OCI-LY7 (cell line): ENCODE results near the gene NFKB1. TPM values are rescaled to one million over a fixed set of nuclear protein-coding genes. Genes with fewer than 3 reads are reported as not detected.

Experiments used
- BruUV-seq: library from RNA; stranded (reverse); fragments of 400-500 nt; replicated peaks from 2 replicates; lab custom pipeline; 2021; lab: Mats Ljungman, UMichigan
- CTCF ChIA-PET: fragments of 300-600 bp; sonication (Branson Sonifier 250); formaldehyde crosslinking; loops from one replicate; lab custom pipeline; 2022; ENCODE audit warnings: antibody characterized with exemption; ENCODE audit not compliant: unreplicated experiment; lab: Charles Lee
- POLR2A ChIA-PET: fragments of 300-600 bp; sonication (Branson Sonifier 250); formaldehyde crosslinking; loops from one replicate; lab custom pipeline; 2022; ENCODE audit warnings: antibody characterized with exemption; lab: Charles Lee
- DNase-seq: peaks from one replicate; pipeline ENCODE4 v3.0.0-alpha.2; 2015; ENCODE audit warnings: low spot score
- H2AFZ ChIP-seq: fragments of 200-600 bp; sonication (generic), shearing (Covaris generic); 2 replicates; pipeline ENCODE4 v1.6.1; 2014; ENCODE audit warnings: mild to moderate bottlenecking, antibody characterized with exemption, low read length, moderate library complexity
- H3K27ac ChIP-seq: fragments of 200-600 bp; sonication (generic); 2 replicates; pipeline ENCODE4 v1.5.1; 2014; ENCODE audit warnings: mixed run types, low read depth, mild to moderate bottlenecking, moderate library complexity, low read length, inconsistent platforms; ENCODE audit not compliant: poor library complexity, severe bottlenecking
- H3K36me3 ChIP-seq: fragments of 200-600 bp; sonication (generic); 2 replicates; pipeline ENCODE4 v1.6.1; 2014; ENCODE audit warnings: mild to moderate bottlenecking, antibody characterized with exemption, low read length, moderate library complexity, mixed read lengths; ENCODE audit not compliant: insufficient read depth
- H3K4me1 ChIP-seq: fragments of 200-600 bp; sonication (generic); 2 replicates; pipeline ENCODE4 v1.5.1; 2014; ENCODE audit warnings: mild to moderate bottlenecking, low read length; ENCODE audit not compliant: insufficient read depth, poor library complexity, severe bottlenecking
- H3K4me2 ChIP-seq: fragments of 200-600 bp; sonication (generic); 2 replicates; pipeline ENCODE4 v1.6.1; 2014; ENCODE audit warnings: mild to moderate bottlenecking, low read length
- H3K4me3 ChIP-seq: fragments of 200-600 bp; sonication (generic); 2 replicates; pipeline ENCODE4 v1.5.1; 2014; ENCODE audit warnings: mild to moderate bottlenecking, low read depth, low read length; ENCODE audit not compliant: poor library complexity, severe bottlenecking
- H3K79me2 ChIP-seq: fragments of 200-600 bp; sonication (generic); 2 replicates; pipeline ENCODE4 v1.6.1; 2016; ENCODE audit warnings: low read depth, mild to moderate bottlenecking, low read length, moderate library complexity, mixed read lengths; ENCODE audit not compliant: insufficient read depth
- H3K9me2 ChIP-seq: fragments of 200-600 bp; sonication (generic); 2 replicates; pipeline ENCODE4 v1.6.1; 2016; ENCODE audit warnings: mild to moderate bottlenecking, low read length, mixed read lengths; ENCODE audit not compliant: insufficient read depth
- H3K9me3 ChIP-seq: fragments of 200-600 bp; sonication (generic); 2 replicates; pipeline ENCODE4 v1.6.1; 2014; ENCODE audit warnings: mild to moderate bottlenecking, mixed run types, low read length, mixed read lengths
- H4K20me1 ChIP-seq: fragments of 200-600 bp; sonication (generic); 2 replicates; pipeline ENCODE4 v1.6.1; 2014; ENCODE audit warnings: mild to moderate bottlenecking, antibody characterized with exemption, low read length, moderate library complexity, mixed read lengths; ENCODE audit not compliant: insufficient read depth
- EZH2phosphoT487 ChIP-seq: fragments of 200-600 bp; sonication (generic); IDR thresholded peaks from 2 replicates; pipeline ENCODE4 v1.6.1; 2018; ENCODE audit warnings: low read depth, borderline replicate concordance, mild to moderate bottlenecking, mixed run types, antibody characterized with exemption, low read length, moderate library complexity, mixed read lengths
- intact Hi-C: fragments of 100-400 bp; cut with micrococcal nuclease; formaldehyde crosslinking; loops from one replicate; pipeline ENCODE4 v1.10.0; 2022; ENCODE audit not compliant: unreplicated experiment
- total RNA-seq, 2 experiments: library from RNA; depleted of rRNA in 1 of 2; stranded (reverse); fragments of >200 nt in 1 of 2; shearing (Covaris generic) in 1 of 2; gene quantifications; 2 replicates each; pipeline ENCODE4 v1.2.3, GENCODE V29; 2014 to 2022
- TF ChIP-seq, protein P1 (sequence below): fragments of 200-600 bp; sonication (generic); conservative IDR thresholded peaks from 2 replicates; pipeline ENCODE4 v1.5.1; 2014; ENCODE audit warnings: mild to moderate bottlenecking, antibody characterized with exemption, low read length, moderate library complexity, mixed read lengths

Gene NFKB1
- total RNA-seq, 2 experiments from 2014 or later, result 23.1 to 47.8 TPM

DNA sequence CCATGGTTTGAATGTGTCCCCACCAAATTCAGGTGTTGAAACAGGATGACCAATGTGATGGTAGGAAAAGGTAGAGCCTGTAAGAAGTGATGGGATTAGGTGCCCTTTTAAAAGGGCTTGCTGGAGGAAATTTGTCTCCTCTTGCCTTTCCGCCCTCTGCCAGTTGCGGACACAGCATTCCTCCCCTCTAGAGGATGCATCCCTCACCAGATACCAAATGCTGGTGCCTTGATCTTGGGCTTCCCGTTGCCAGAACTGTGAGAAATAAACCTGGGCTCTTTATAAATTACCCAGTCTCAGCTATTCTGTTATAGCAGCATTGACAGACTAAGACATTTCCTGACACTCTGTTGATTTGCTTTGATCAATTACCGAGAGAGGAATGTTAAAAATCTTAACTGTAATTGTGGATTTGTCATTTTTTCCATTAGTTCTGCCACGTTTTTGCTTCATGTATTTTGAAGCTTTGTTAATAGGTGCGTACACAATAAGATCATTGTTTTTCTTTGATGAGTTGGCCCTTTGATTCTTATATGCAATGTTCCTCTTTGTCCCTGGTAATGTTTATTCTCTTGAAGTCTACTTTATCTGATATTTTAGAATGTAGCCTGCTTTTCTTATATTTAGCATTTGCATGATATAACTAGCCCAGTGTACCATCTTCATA, 13.3 kb downstream of the NFKB1 start:
- Histone ChIP-seq H2AFZ (no peak overlapping the region), H3K9me3 (peaks cover 14% of the 10 kb centered on the region; the same call in 1 of the 2 replicates), H3K27ac (no peak overlapping the region), H3K9me2 (no peaks in the 10 kb centered on the region), H3K4me2 (no peak overlapping the region), H3K4me1 (no peaks in the 10 kb centered on the region), H4K20me1 (peaks cover 6% of the 10 kb centered on the region; the same call in 1 of the 2 replicates), H3K36me3 (peaks cover 16% of the 10 kb centered on the region; the same call in 1 of the 2 replicates), H3K79me2 (peaks cover 57% of the 10 kb centered on the region), H3K4me3 (no peak overlapping the region)
- POLR2A ChIA-PET, result no interaction called here
- BruUV-seq, result no TSS peak
- TF ChIP-seq, protein P1, sequence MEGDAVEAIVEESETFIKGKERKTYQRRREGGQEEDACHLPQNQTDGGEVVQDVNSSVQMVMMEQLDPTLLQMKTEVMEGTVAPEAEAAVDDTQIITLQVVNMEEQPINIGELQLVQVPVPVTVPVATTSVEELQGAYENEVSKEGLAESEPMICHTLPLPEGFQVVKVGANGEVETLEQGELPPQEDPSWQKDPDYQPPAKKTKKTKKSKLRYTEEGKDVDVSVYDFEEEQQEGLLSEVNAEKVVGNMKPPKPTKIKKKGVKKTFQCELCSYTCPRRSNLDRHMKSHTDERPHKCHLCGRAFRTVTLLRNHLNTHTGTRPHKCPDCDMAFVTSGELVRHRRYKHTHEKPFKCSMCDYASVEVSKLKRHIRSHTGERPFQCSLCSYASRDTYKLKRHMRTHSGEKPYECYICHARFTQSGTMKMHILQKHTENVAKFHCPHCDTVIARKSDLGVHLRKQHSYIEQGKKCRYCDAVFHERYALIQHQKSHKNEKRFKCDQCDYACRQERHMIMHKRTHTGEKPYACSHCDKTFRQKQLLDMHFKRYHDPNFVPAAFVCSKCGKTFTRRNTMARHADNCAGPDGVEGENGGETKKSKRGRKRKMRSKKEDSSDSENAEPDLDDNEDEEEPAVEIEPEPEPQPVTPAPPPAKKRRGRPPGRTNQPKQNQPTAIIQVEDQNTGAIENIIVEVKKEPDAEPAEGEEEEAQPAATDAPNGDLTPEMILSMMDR, result no peak
- no peak for TF ChIP-seq EZH2phosphoT487
- no peak for DNase-seq
- CTCF ChIA-PET, result no interaction called here
- intact Hi-C loops, result no loop called here

DNA sequence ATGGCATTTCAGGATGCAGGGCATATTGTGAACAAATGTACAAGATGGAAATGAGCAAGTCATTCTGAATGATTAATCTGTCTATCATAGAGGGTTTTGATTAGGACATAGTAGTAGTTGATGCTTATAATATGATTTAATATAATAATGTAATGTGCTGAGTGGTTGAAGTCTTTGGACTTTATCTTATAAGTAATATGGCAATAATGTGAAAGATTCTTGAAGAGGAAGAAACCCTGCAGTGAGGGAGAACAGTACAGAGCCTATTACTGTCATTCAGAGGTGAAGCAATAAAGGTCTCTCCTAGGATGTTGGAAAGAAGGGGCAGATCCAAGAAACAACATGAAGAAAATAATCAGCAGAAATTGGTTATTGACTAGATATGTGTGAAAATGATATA, 16.6 kb downstream of the NFKB1 start:
- H3K9me3 ChIP-seq, result peaks cover 14% of the 10 kb centered on the region; the same call in 1 of the 2 replicates
- H3K4me1 ChIP-seq, result no peaks in the 10 kb centered on the region
- H3K9me2 ChIP-seq, result no peaks in the 10 kb centered on the region
- no peak overlapping the region for H3K27ac ChIP-seq
- CTCF ChIA-PET, result no interaction called here
- peaks cover 16% of the 10 kb centered on the region; the same call in 1 of the 2 replicates for H3K36me3 ChIP-seq
- peaks cover 6% of the 10 kb centered on the region; the same call in 1 of the 2 replicates for H4K20me1 ChIP-seq
- H3K79me2 ChIP-seq, result peaks cover 53% of the 10 kb centered on the region; the same call in 1 of the 2 replicates
- H3K4me2 ChIP-seq, result no peak overlapping the region
- no peak overlapping the region for H2AFZ ChIP-seq
- no peak for DNase-seq
- TF ChIP-seq EZH2phosphoT487, result no peak
- TF ChIP-seq, protein P1, result no peak
- POLR2A ChIA-PET, result interaction anchor here (0.7 to 1.0 kb wide), 3 partner anchors 11 to 554 kb away, joined by 3 read pairs; no protein-coding TSS in a partner anchor
- BruUV-seq, result no TSS peak
- intact Hi-C loops, result no loop called here
- H3K4me3 ChIP-seq, result no peak overlapping the region

DNA sequence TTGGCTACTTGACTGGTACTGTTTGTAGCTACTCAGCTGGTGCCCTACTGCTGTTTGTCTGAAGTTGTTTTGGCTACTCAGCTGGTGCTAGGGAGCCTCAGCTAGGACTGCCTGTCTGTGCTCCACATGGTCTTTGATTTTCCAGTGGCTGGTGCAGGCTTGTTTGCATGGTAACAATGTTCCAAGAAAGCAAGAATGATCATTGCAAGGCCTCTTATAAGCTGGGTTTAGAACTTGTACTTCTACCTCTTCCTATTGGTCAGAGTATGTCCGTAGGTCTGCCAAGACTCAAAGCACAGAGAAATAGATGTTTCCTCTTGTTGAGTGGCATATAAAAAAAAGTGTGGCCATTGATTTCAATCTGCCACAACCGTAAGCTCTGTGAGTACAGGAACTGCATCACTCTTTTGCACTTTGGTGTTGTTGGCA, 17.6 kb downstream of the NFKB1 start:
- BruUV-seq, result no TSS peak
- no peak for TF ChIP-seq EZH2phosphoT487
- TF ChIP-seq, protein P1, result no peak
- peaks cover 16% of the 10 kb centered on the region; the same call in 1 of the 2 replicates for H3K36me3 ChIP-seq
- peaks cover 6% of the 10 kb centered on the region; the same call in 1 of the 2 replicates for H4K20me1 ChIP-seq
- intact Hi-C loops, result no loop called here
- DNase-seq, result no peak
- no peaks in the 10 kb centered on the region for H3K4me1 ChIP-seq
- no peak overlapping the region for H3K27ac ChIP-seq
- H3K4me2 ChIP-seq, result no peak overlapping the region
- H3K4me3 ChIP-seq, result no peak overlapping the region
- H3K9me3 ChIP-seq, result peaks cover 14% of the 10 kb centered on the region; the same call in 1 of the 2 replicates
- ChIA-PET CTCF (no interaction called here), POLR2A (interaction anchor here (0.5 to 0.7 kb wide), 3 partner anchors 41 to 636 kb away, joined by 3 to 4 read pairs (median 3); no protein-coding TSS in a partner anchor)
- H2AFZ ChIP-seq, result no peak overlapping the region
- no peaks in the 10 kb centered on the region for H3K9me2 ChIP-seq
- H3K79me2 ChIP-seq, result peaks cover 49% of the 10 kb centered on the region; the same call in 1 of the 2 replicates
